ENCODE results near the gene PDLIM4.
A peak's percentile ranks its signal among the peaks of the same experiment; 100 is the strongest.

Gene PDLIM4

GRCh38 chr5:132315529-132316067, 58.1 kb downstream of the PDLIM4 start:
- Histone ChIP-seq H3K36me3 (ENCODE audit: control insufficient read depth, insufficient read depth, low read length) (no peaks in the 10 kb centered on the region), H3K9ac (ENCODE audit: low read depth, low read length) (no peak overlapping the region), H3K9me3 (ENCODE audit: control insufficient read depth, insufficient read depth, low read length) (no peaks in the 10 kb centered on the region), H3K4me1 (ENCODE audit: control insufficient read depth, insufficient read depth, low read length) (no peaks in the 10 kb centered on the region), H3K4me3 (ENCODE audit: low read depth, low read length) (no peak overlapping the region), H3K27me3 (ENCODE audit: control insufficient read depth, insufficient read depth, low read length) (no peaks in the 10 kb centered on the region), H3K27ac (ENCODE audit: low read depth, low read length) (no peak overlapping the region)

- H3K36me3 ChIP-seq (ENCODE audit: control insufficient read depth, insufficient read depth, low read length): no peaks in the 10 kb centered on the region
- peaks cover 13% of the 10 kb centered on the region for H3K4me1 ChIP-seq (ENCODE audit: control insufficient read depth, insufficient read depth, low read length)
- H3K9me3 ChIP-seq (ENCODE audit: control insufficient read depth, insufficient read depth, low read length): no peaks in the 10 kb centered on the region
- no peak overlapping the region for H3K9ac ChIP-seq (ENCODE audit: low read depth, low read length)
- H3K27ac ChIP-seq (ENCODE audit: low read depth, low read length): no peak overlapping the region
- no peaks in the 10 kb centered on the region for H3K27me3 ChIP-seq (ENCODE audit: control insufficient read depth, insufficient read depth, low read length)
- no peak overlapping the region for H3K4me3 ChIP-seq (ENCODE audit: low read depth, low read length)
Measured at GRCh38 chr5:132319975-132320374, 62.5 kb downstream of the PDLIM4 start.

- no peaks in the 10 kb centered on the region for H3K9me3 ChIP-seq (ENCODE audit: control insufficient read depth, insufficient read depth, low read length)
- peaks cover 13% of the 10 kb centered on the region for H3K4me1 ChIP-seq (ENCODE audit: control insufficient read depth, insufficient read depth, low read length)
- no peak overlapping the region for H3K9ac ChIP-seq (ENCODE audit: low read depth, low read length)
- no peak overlapping the region for H3K27ac ChIP-seq (ENCODE audit: low read depth, low read length)
- no peaks in the 10 kb centered on the region for H3K27me3 ChIP-seq (ENCODE audit: control insufficient read depth, insufficient read depth, low read length)
- H3K4me3 ChIP-seq (ENCODE audit: low read depth, low read length): no peak overlapping the region
- H3K36me3 ChIP-seq (ENCODE audit: control insufficient read depth, insufficient read depth, low read length): no peaks in the 10 kb centered on the region
Measured at GRCh38 chr5:132321109-132321721, 63.7 kb downstream of the PDLIM4 start.

GRCh38 chr5:132322266-132322665, 64.8 kb downstream of the PDLIM4 start:
- Histone ChIP-seq H3K4me3 (ENCODE audit: low read depth, low read length) (peak overlapping the region; percentile 35), H3K36me3 (ENCODE audit: control insufficient read depth, insufficient read depth, low read length) (no peaks in the 10 kb centered on the region), H3K9ac (ENCODE audit: low read depth, low read length) (peak overlapping the region; percentile 60; the same call in 1 of the 2 replicates), H3K4me1 (ENCODE audit: control insufficient read depth, insufficient read depth, low read length) (peaks cover 13% of the 10 kb centered on the region), H3K27me3 (ENCODE audit: control insufficient read depth, insufficient read depth, low read length) (no peaks in the 10 kb centered on the region), H3K9me3 (ENCODE audit: control insufficient read depth, insufficient read depth, low read length) (no peaks in the 10 kb centered on the region), H3K27ac (ENCODE audit: low read depth, low read length) (no peak overlapping the region)

All from HUES48 (cell line).